H1 (cell line): ENCODE data around the gene DOCK9. TPM values are rescaled to one million over a fixed set of nuclear protein-coding genes. Genes with fewer than 3 reads are reported as not detected.

Experiments
- CTCF ChIA-PET: fragments of 300-600 bp; sonication (Branson Sonifier 250); formaldehyde crosslinking; loops from one replicate; lab custom pipeline; 2021; ENCODE audit not compliant: partially characterized antibody; lab: Charles Lee
- POLR2A ChIA-PET: fragments of 300-600 bp; sonication (Branson Sonifier 250); formaldehyde crosslinking; loops from one replicate; lab custom pipeline; 2021; ENCODE audit warnings: inconsistent platforms; ENCODE audit not compliant: partially characterized antibody; lab: Charles Lee
- DNase-seq, 2 experiments: peaks; one replicate each; pipeline versions ENCODE4 v3.0.0 to v3.0.0-alpha.2; 2010 to 2022; ENCODE audit warnings: low spot score in 2 of 2, low read depth in 1 of 2, mixed read lengths in 1 of 2
- FAIRE-seq: peaks from 2 replicates; lab custom pipeline; 2011; peaks lifted over from hg19 to GRCh38; lab: Jason Lieb, UNC
- H2AFZ ChIP-seq: 2 replicates; pipeline ENCODE4 v1.8.1; 2012; ENCODE audit warnings: low read length, inconsistent platforms
- H2AK5ac ChIP-seq: 2 replicates; pipeline ENCODE4 v1.6.1; 2013; ENCODE audit warnings: low read depth, low read length
- H2BK120ac ChIP-seq: replicated peaks from 2 replicates; pipeline ENCODE3; 2013; ENCODE audit warnings: low read depth, low read length, inconsistent platforms
- H2BK12ac ChIP-seq: 2 replicates; pipeline ENCODE4 v1.6.1; 2013; ENCODE audit warnings: low read depth, low read length
- H2BK15ac ChIP-seq: 2 replicates; pipeline ENCODE4 v1.6.1; 2013; ENCODE audit warnings: low read length
- H2BK20ac ChIP-seq: 2 replicates; pipeline ENCODE4 v1.6.1; 2013; ENCODE audit warnings: low read length
- H2BK5ac ChIP-seq: 2 replicates; pipeline ENCODE4 v1.6.1; 2013; ENCODE audit warnings: low read depth, low read length
- H3K14ac ChIP-seq: 2 replicates; pipeline ENCODE4 v1.6.1; 2013; ENCODE audit warnings: inconsistent platforms; ENCODE audit not compliant: insufficient read length
- H3K18ac ChIP-seq: 2 replicates; pipeline ENCODE4 v1.6.1; 2013; ENCODE audit warnings: low read length; ENCODE audit errors: extremely low read depth
- H3K23ac ChIP-seq: 2 replicates; pipeline ENCODE4 v1.6.1; 2013; ENCODE audit warnings: inconsistent platforms; ENCODE audit not compliant: insufficient read length
- H3K23me2 ChIP-seq: 2 replicates; pipeline ENCODE4 v1.6.1; 2013; ENCODE audit warnings: low read depth, low read length
- H3K27ac ChIP-seq: 2 replicates; pipeline ENCODE4 v1.6.1; 2011; ENCODE audit warnings: low read depth, low read length, inconsistent platforms
- H3K27me3 ChIP-seq, 4 experiments: replicated peaks in 1 of 4; 1 replicate in 1 of 4; 2 replicates in 3 of 4; pipeline versions ENCODE4 v1.6.1 to v1.8.1; 2011 to 2013; ENCODE audit warnings: low read length in 3 of 4, mild to moderate bottlenecking in 3 of 4, inconsistent platforms in 2 of 4, mixed read lengths in 2 of 4, moderate library complexity in 1 of 4; ENCODE audit not compliant: control insufficient read depth in 3 of 4, insufficient read depth in 3 of 4; ENCODE audit errors: extremely low read depth in 1 of 4
- H3K36me3 ChIP-seq, 4 experiments: 2 replicates each; pipeline versions ENCODE4 v1.6.1 to v1.8.1; 2011 to 2013; ENCODE audit warnings: mild to moderate bottlenecking in 4 of 4, low read length in 3 of 4, moderate library complexity in 2 of 4, control low read depth in 1 of 4, inconsistent platforms in 1 of 4; ENCODE audit not compliant: insufficient read depth in 4 of 4, control insufficient read depth in 2 of 4
- H3K4ac ChIP-seq: replicated peaks from 2 replicates; pipeline ENCODE3; 2013; ENCODE audit warnings: low read length, low read depth, mixed read lengths, inconsistent platforms; ENCODE audit not compliant: insufficient read length
- H3K4me1 ChIP-seq, 4 experiments: replicated peaks in 1 of 4; 1 replicate in 1 of 4; 2 replicates in 3 of 4; pipeline versions ENCODE4 v1.6.1 to v1.8.1; 2011 to 2013; ENCODE audit warnings: low read length in 3 of 4, inconsistent platforms in 2 of 4, mixed read lengths in 1 of 4; ENCODE audit not compliant: insufficient read depth in 4 of 4, control insufficient read depth in 3 of 4
- H3K4me2 ChIP-seq, 2 experiments: 2 replicates each; pipeline versions ENCODE4 v1.6.1 to v1.8.1; 2011 to 2013; ENCODE audit warnings: low read depth in 2 of 2, low read length in 2 of 2, control low read depth in 1 of 2, inconsistent platforms in 1 of 2, mild to moderate bottlenecking in 1 of 2; ENCODE audit not compliant: insufficient read depth in 1 of 2
- H3K4me3 ChIP-seq, 4 experiments: fragments of 200-600, 300-600 bp in 1 of 4; sonication (generic), shearing (Covaris generic), sonication (Bioruptor Twin) in 1 of 4; 2 replicates each; pipeline versions ENCODE4 v1.5.1 to v1.8.1; 2011 to 2016; ENCODE audit warnings: low read length in 4 of 4, low read depth in 3 of 4, control low read depth in 2 of 4, inconsistent platforms in 2 of 4, mild to moderate bottlenecking in 2 of 4, mixed read lengths in 1 of 4, moderate library complexity in 1 of 4; ENCODE audit not compliant: insufficient read depth in 2 of 4; ENCODE audit errors: extremely low read depth in 1 of 4
- H3K56ac ChIP-seq: replicated peaks from 2 replicates; pipeline ENCODE3; 2013; ENCODE audit warnings: low read depth, mild to moderate bottlenecking, mixed read lengths, low read length, inconsistent platforms; ENCODE audit not compliant: insufficient read length
- H3K79me1 ChIP-seq: 2 replicates; pipeline ENCODE4 v1.6.1; 2013; ENCODE audit warnings: low read depth, low read length, control low read depth
- H3K79me2 ChIP-seq, 2 experiments: 2 replicates each; pipeline versions ENCODE4 v1.6.1 to v1.8.1; 2012 to 2013; ENCODE audit warnings: low read length in 2 of 2, mild to moderate bottlenecking in 2 of 2, inconsistent platforms in 1 of 2; ENCODE audit not compliant: insufficient read depth in 2 of 2, control insufficient read depth in 1 of 2
- H3K9ac ChIP-seq, 4 experiments: replicated peaks in 1 of 4; 1 replicate in 1 of 4; 2 replicates in 3 of 4; pipeline versions ENCODE4 v1.6.1 to v1.8.1; 2011 to 2013; ENCODE audit warnings: low read depth in 3 of 4, low read length in 3 of 4, control low read depth in 2 of 4, mild to moderate bottlenecking in 2 of 4, moderate library complexity in 2 of 4, inconsistent platforms in 1 of 4; ENCODE audit errors: extremely low read depth in 1 of 4
- H3K9me3 ChIP-seq, 2 experiments: 2 replicates each; pipeline versions ENCODE4 v1.6.1 to v1.8.1; 2012 to 2013; ENCODE audit warnings: mild to moderate bottlenecking in 2 of 2, moderate library complexity in 2 of 2, control low read depth in 1 of 2, inconsistent platforms in 1 of 2, low read depth in 1 of 2, low read length in 1 of 2, mixed read lengths in 1 of 2; ENCODE audit not compliant: insufficient read depth in 2 of 2
- H4K20me1 ChIP-seq, 2 experiments: replicated peaks in 1 of 2; 2 replicates each; pipeline versions ENCODE3 to v1.8.1; 2011 to 2013; ENCODE audit warnings: inconsistent platforms in 2 of 2, low read length in 2 of 2, mild to moderate bottlenecking in 1 of 2; ENCODE audit not compliant: insufficient read depth in 2 of 2, control insufficient read depth in 1 of 2
- H4K5ac ChIP-seq: 2 replicates; pipeline ENCODE4 v1.6.1; 2013; ENCODE audit warnings: low read length, low read depth, mixed read lengths, inconsistent platforms; ENCODE audit not compliant: insufficient read length
- H4K8ac ChIP-seq: 2 replicates; pipeline ENCODE4 v1.8.0; 2013; ENCODE audit warnings: mild to moderate bottlenecking, moderate library complexity, low read length, inconsistent platforms; ENCODE audit not compliant: insufficient read depth; ENCODE audit errors: extremely low read depth
- H4K91ac ChIP-seq: replicated peaks from 2 replicates; pipeline ENCODE3; 2013; ENCODE audit warnings: low read length, mixed read lengths, inconsistent platforms; ENCODE audit not compliant: insufficient read length
- BACH1 ChIP-seq: IDR thresholded peaks from 2 replicates; pipeline ENCODE4 v1.6.1; 2012; ENCODE audit warnings: low read length, improper control_type of control experiment
- EGR1 ChIP-seq: IDR thresholded peaks from 2 replicates; pipeline ENCODE4 v1.6.1; 2011; ENCODE audit warnings: low read depth, low read length, borderline replicate concordance
- JUN ChIP-seq: IDR thresholded peaks from 2 replicates; pipeline ENCODE4 v1.6.1; 2011; ENCODE audit warnings: low read depth, mild to moderate bottlenecking, improper control_type of control experiment, low read length
- POU5F1 ChIP-seq: IDR thresholded peaks from 2 replicates; pipeline ENCODE4 v1.6.1; 2011; ENCODE audit warnings: low read depth, mild to moderate bottlenecking, low read length, moderate library complexity
- RXRA ChIP-seq: IDR thresholded peaks from 2 replicates; pipeline ENCODE4 v1.6.1; 2011; ENCODE audit warnings: low read depth, mild to moderate bottlenecking, low read length, moderate library complexity; ENCODE audit not compliant: insufficient read depth
- SRF ChIP-seq: IDR thresholded peaks from 2 replicates; pipeline ENCODE4 v1.6.1; 2011; ENCODE audit warnings: mild to moderate bottlenecking, low read depth, low read length, moderate library complexity
- TAF7 ChIP-seq: optimal IDR thresholded peaks from 2 replicates; pipeline ENCODE3; 2011; ENCODE audit warnings: low read depth, mild to moderate bottlenecking, inconsistent platforms, low read length, moderate library complexity, borderline replicate concordance
- USF2 ChIP-seq: IDR thresholded peaks from 2 replicates; pipeline ENCODE4 v1.6.1; 2011; ENCODE audit warnings: low read length, improper control_type of control experiment
- YY1 ChIP-seq: IDR thresholded peaks from 2 replicates; pipeline ENCODE4 v1.6.1; 2011; ENCODE audit warnings: low read depth, mild to moderate bottlenecking, low read length
- whole genome bisulfite sequencing, 2 experiments: shearing (Covaris generic) in 1 of 2; methylation state at CpG; one replicate each; pipeline versions ENCODE4 v1.1.6 to v1.1.7; 2013 to 2015; ENCODE audit warnings: low lambda C conversion rate in 2 of 2, mixed read lengths in 2 of 2, inconsistent platforms in 1 of 2, low coverage in 1 of 2, missing lambda C conversion rate in 1 of 2; ENCODE audit not compliant: insufficient replicate concordance in 2 of 2, insufficient coverage in 1 of 2, insufficient read length in 1 of 2; ENCODE audit errors: extremely low coverage in 1 of 2, missing lambda C conversion rate in 1 of 2; 5-methylcytosine and 5-hydroxymethylcytosine counted together
- polyA plus RNA-seq, 7 experiments: library from polyadenylated mRNA; depleted of rRNA in 3 of 7; stranded (reverse) in 5 of 7; unstranded in 2 of 7; fragments of >200 nt in 5 of 7; fragments of 200-250 nt in 2 of 7; gene quantifications; 1 replicate in 5 of 7; 2 replicates in 1 of 7; 4 replicates in 1 of 7; pipeline versions ENCODE4 v1.2.1 to v1.2.3, GENCODE V29; 2011 to 2013; ENCODE audit warnings: missing spikeins in 2 of 7, mixed read lengths in 2 of 7
- total RNA-seq: library from RNA; stranded (reverse); fragmentation: NEBNext Ultra II Directional; extraction: Animal tissue kit (Norgen Biotek cat#: 25700); gene quantifications from 2 replicates; pipeline ENCODE4 v1.2.1, GENCODE V29; 2021

Gene DOCK9
- total and polyA plus RNA-seq, 2 of the 8 experiments (the other 6 are each of a cell fraction or from before 2014, with no cell fraction given) = 21.6 to 31.5 TPM

GRCh38 chr13:98974053-98974452 lies 3.8 kb downstream of the DOCK9 start:
- FAIRE-seq = no peak
- no peak overlapping the region for H3K4me2 ChIP-seq
- H3K79me2 ChIP-seq = no peaks in the 10 kb centered on the region

More at GRCh38 chr13:98974053-98974452, 3.8 kb downstream of the DOCK9 start:
- no peaks in the 10 kb centered on the region for H4K20me1 ChIP-seq
- no peak overlapping the region for H2BK12ac ChIP-seq
- H2BK5ac ChIP-seq = no peak overlapping the region
- H3K27ac ChIP-seq = no peak overlapping the region
- DNase-seq = no peak
- H3K27me3 ChIP-seq = no peaks in the 10 kb centered on the region
- TF ChIP-seq SRF (no peak), YY1 (no peak), RXRA (no peak), POU5F1 (no peak), JUN (no peak), EGR1 (no peak), BACH1 (no peak), TAF7 (no peak), USF2 (no peak)
- no peaks in the 10 kb centered on the region for H3K36me3 ChIP-seq
- H4K91ac ChIP-seq = no peak overlapping the region
- no peak overlapping the region for H3K14ac ChIP-seq
- no peak overlapping the region for H4K8ac ChIP-seq
- ChIA-PET POLR2A (no interaction called here), CTCF (interaction anchor here (0.6 to 1.0 kb wide), 2 partner anchors 11 to 271 kb away, joined by 3 to 4 read pairs; no protein-coding TSS in a partner anchor)
- H2AFZ ChIP-seq = no peak overlapping the region
- H2BK20ac ChIP-seq = no peak overlapping the region
- no peaks in the 10 kb centered on the region for H3K79me1 ChIP-seq
- no peak overlapping the region for H3K18ac ChIP-seq
- no peak overlapping the region for H3K4me3 ChIP-seq
- no peak overlapping the region for H2BK15ac ChIP-seq
- H3K4ac ChIP-seq = peak overlapping the region; percentile 21
- 85 to 100% methylated on average over 2 of the region's 2 CpGs for WGBS, 2 experiments
- no peaks in the 10 kb centered on the region; the same call in 1 of the 2 replicates for H3K23me2 ChIP-seq
- no peaks in the 10 kb centered on the region for H3K9me3 ChIP-seq
- H3K23ac ChIP-seq = no peak overlapping the region
- no peak overlapping the region for H2BK120ac ChIP-seq
- H3K9ac ChIP-seq = no peak overlapping the region
- H3K56ac ChIP-seq = no peak overlapping the region
- H4K5ac ChIP-seq = no peak overlapping the region
- peaks cover 6 to 20% (median 10%) of the 10 kb centered on the region in 4 experiments for H3K4me1 ChIP-seq
- no peak overlapping the region for H2AK5ac ChIP-seq
